Measurements from ENCODE around the gene FBXO38. TPM values are rescaled to one million over a fixed set of nuclear protein-coding genes. Genes with fewer than 3 reads are reported as not detected.

The FBXO38 gene
- total RNA-seq, 3 donors from 2014 or later = 50.6 to 80.9 (median 67.5) TPM

DNA sequence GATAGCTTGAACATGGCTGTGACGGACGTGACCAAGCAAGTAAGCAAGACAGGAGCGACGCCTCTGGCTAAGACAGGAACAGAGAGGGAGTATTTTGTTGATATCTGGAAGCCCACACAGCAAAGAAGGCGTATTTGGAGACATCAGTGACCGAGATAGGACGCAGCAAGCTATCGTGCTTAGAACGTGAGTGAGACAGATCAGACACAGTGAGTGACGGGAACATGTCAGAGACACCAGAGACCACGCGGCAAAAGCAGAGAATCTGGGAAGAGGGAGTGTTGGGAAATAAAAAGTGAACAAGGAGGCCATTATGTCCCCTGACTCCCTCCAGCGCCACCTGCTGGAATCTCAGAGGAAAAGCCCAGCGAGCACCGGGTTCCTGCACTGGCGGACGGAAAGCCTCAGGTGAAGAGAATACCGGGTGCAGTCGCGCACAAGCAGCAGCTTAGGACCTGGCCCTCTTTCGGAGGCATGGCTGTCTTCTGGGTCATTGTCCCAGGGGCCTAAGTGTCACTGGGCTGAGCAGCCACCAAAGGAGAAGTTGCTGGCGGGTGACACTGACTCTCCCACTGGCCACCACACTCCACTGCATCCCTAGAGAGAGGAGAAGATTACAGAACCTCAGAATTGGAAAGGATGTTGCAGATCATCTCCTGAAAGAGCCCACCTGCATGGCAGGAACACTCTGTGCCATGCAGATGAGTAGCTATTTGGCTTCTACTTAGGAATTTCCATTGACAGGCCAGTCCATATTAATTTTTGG, 99.1 kb downstream of the FBXO38 start:
- Histone ChIP-seq H3K9me3 (peaks cover 0 to 3% of the 10 kb centered on the region in 2 donors), H3K4me1 (no peaks in the 10 kb centered on the region), H3K4me3 (no peak overlapping the region), H3K27me3 (peaks cover 0 to 4% of the 10 kb centered on the region in 2 donors), H3K27ac (no peak overlapping the region), H3K36me3 (no peaks in the 10 kb centered on the region)
- intact Hi-C loops (cut with DNase I; ENCODE audit: low total_unique reads) = no loop called here
- DNase-seq (ENCODE audit: low spot score in 2 of 2) = peak in 1 of 2 donors; percentile 55
- TF ChIP-seq POLR2AphosphoS5 (IDR thresholded peaks at IDR 0.05) = no peak
- TF ChIP-seq, protein P1, sequence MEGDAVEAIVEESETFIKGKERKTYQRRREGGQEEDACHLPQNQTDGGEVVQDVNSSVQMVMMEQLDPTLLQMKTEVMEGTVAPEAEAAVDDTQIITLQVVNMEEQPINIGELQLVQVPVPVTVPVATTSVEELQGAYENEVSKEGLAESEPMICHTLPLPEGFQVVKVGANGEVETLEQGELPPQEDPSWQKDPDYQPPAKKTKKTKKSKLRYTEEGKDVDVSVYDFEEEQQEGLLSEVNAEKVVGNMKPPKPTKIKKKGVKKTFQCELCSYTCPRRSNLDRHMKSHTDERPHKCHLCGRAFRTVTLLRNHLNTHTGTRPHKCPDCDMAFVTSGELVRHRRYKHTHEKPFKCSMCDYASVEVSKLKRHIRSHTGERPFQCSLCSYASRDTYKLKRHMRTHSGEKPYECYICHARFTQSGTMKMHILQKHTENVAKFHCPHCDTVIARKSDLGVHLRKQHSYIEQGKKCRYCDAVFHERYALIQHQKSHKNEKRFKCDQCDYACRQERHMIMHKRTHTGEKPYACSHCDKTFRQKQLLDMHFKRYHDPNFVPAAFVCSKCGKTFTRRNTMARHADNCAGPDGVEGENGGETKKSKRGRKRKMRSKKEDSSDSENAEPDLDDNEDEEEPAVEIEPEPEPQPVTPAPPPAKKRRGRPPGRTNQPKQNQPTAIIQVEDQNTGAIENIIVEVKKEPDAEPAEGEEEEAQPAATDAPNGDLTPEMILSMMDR (IDR thresholded peaks at IDR 0.05) = peak in 2 of 3 donors; percentile 39 to 43

DNA sequence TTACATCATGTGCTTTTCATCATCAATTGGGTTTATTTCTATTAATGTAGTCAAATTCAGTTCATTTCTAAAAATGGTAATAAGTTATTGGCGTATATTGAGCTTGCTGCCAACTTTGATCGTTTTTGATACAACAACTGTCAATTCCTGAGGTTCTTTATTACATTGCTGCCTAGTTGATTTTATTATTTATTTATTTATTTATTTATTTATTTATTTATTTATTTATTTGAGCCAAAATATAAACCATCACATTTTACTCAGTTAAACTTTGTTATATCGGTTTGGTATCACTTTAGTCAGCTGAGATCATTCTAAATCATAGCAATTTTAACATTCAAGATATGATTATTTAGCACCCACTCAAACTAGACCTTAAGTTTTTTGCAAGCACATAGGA, 100.0 kb downstream of the FBXO38 start:
- Histone ChIP-seq H3K9me3 (peaks cover 0 to 3% of the 10 kb centered on the region in 2 donors), H3K27ac (no peak overlapping the region), H3K27me3 (peaks cover 0 to 4% of the 10 kb centered on the region in 2 donors), H3K4me1 (no peaks in the 10 kb centered on the region), H3K4me3 (no peak overlapping the region), H3K36me3 (no peaks in the 10 kb centered on the region)
- DNase-seq (ENCODE audit: low spot score in 2 of 2) = no peak
- TF ChIP-seq POLR2AphosphoS5 (IDR thresholded peaks at IDR 0.05) = no peak
- no peak for TF ChIP-seq POLR2A (IDR thresholded peaks at IDR 0.05)
- TF ChIP-seq, protein P1 (IDR thresholded peaks at IDR 0.05) = no peak
- intact Hi-C loops (cut with DNase I; ENCODE audit: low total_unique reads) = no loop called here

DNA sequence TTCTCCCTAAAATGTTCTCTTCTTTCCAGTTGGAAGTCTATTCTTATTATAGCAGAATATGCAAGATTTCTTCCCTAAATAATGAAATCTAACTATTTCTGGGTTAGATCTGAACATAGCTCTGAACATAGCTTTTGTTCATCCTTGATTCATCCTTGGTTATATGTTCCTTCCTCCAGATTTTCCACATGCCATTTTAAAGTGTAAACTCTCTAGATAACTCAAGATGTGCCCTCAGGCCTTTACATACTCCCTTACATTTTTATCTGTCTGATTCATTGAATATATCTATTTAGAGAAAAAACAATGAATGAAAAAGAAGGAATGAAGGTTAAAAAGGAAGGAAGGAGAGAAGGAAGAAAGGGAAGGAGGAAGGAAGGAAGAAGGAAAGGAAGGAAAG, 100.9 kb downstream of the FBXO38 start:
- Histone ChIP-seq H3K36me3 (no peaks in the 10 kb centered on the region), H3K4me3 (no peak overlapping the region), H3K27ac (no peak overlapping the region), H3K4me1 (no peaks in the 10 kb centered on the region), H3K27me3 (peaks cover 0 to 4% of the 10 kb centered on the region in 2 donors), H3K9me3 (peaks cover 0 to 3% of the 10 kb centered on the region in 2 donors)
- DNase-seq (ENCODE audit: low spot score in 2 of 2) = no peak
- intact Hi-C loops (cut with DNase I; ENCODE audit: low total_unique reads) = no loop called here
- TF ChIP-seq, protein P1 (IDR thresholded peaks at IDR 0.05) = no peak
- TF ChIP-seq POLR2AphosphoS5 (IDR thresholded peaks at IDR 0.05) = no peak
- TF ChIP-seq POLR2A (IDR thresholded peaks at IDR 0.05) = no peak

DNA sequence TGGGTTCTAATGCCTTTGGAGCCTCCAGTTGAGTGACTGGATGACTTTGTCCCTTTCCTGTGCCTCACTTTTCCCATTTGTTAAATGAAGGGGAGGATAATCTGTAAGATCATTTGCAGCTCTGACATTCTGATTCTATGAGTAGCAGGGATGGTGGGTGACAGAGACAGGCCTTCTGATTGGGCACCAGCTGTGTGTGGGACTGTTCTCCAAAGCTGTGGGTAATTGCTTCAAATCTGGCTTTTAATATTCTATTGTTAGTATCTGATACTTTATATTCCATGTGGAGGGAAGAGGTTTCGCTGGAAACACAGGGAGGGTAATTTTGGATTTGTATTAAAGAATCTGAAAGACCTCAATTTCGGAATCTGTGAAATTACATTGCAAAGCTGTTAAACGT, 102.7 kb downstream of the FBXO38 start:
- Histone ChIP-seq H3K36me3 (no peaks in the 10 kb centered on the region), H3K9me3 (peaks cover 0 to 3% of the 10 kb centered on the region in 2 donors), H3K4me1 (no peaks in the 10 kb centered on the region), H3K27ac (no peak overlapping the region), H3K4me3 (no peak overlapping the region), H3K27me3 (peaks cover 0 to 4% of the 10 kb centered on the region in 2 donors)
- no peak for TF ChIP-seq POLR2A (IDR thresholded peaks at IDR 0.05)
- no peak for TF ChIP-seq POLR2AphosphoS5 (IDR thresholded peaks at IDR 0.05)
- TF ChIP-seq, protein P1 (IDR thresholded peaks at IDR 0.05) = no peak
- no peak for DNase-seq (ENCODE audit: low spot score in 2 of 2)
- intact Hi-C loops (cut with DNase I; ENCODE audit: low total_unique reads) = no loop called here

DNA sequence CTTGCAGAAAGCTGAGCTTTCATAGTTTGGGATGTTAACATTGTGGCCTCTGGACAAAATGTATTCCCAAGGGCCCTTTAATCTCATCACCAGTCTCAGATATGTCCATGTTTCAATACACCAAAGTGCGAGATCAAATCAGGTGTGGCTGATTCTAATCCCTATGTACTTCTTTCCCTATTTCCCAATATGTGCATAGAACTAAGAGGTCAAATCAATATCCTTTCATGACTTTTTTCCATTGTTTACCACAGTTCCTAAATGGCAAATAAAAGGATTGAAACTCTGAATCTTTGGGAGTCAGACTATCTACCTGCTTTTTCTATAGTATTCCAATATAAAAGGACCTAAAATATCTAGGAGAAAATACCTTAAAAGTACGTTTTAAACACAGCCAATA, 105.0 kb downstream of the FBXO38 start:
- TF ChIP-seq POLR2A (IDR thresholded peaks at IDR 0.05) (no peak), POLR2AphosphoS5 (IDR thresholded peaks at IDR 0.05) (no peak)
- TF ChIP-seq, protein P1 (IDR thresholded peaks at IDR 0.05) = no peak
- intact Hi-C loops (cut with DNase I; ENCODE audit: low total_unique reads) = no loop called here
- Histone ChIP-seq H3K9me3 (no peaks in the 10 kb centered on the region), H3K4me3 (no peak overlapping the region), H3K27ac (no peak overlapping the region), H3K36me3 (no peaks in the 10 kb centered on the region), H3K4me1 (no peaks in the 10 kb centered on the region), H3K27me3 (no peaks in the 10 kb centered on the region)
- no peak for DNase-seq (ENCODE audit: low spot score in 2 of 2)

Data from breast epithelium (tissue), 4 donors.